Activated CD8-positive, alpha-beta memory T cell treated with anti-CD3 and anti-CD28 coated beads, Interleukin-2, amount 50 U/mL, for 24 hours (primary cell): Measurements from ENCODE around the gene CILP2.

ENCODE experiments used
- DNase-seq: peaks from one replicate; pipeline ENCODE4 v3.0.0-alpha.2; 2020; ENCODE audit errors: extremely low read depth

Gene CILP2

GRCh38 chr19:19529783-19530422 lies 8.2 kb upstream of the CILP2 start:
- no peak for DNase-seq

- DNase-seq: no peak
These were observed 7.7 kb upstream of the CILP2 start for GRCh38 chr19:19530423-19530804.

GRCh38 chr19:19530889-19531288 lies 7.2 kb upstream of the CILP2 start:
- DNase-seq: no peak

GRCh38 chr19:19531951-19532805 lies 5.9 kb upstream of the CILP2 start:
- peak; percentile 53 for DNase-seq

GRCh38 chr19:19532806-19533701 lies 5.0 kb upstream of the CILP2 start:
- DNase-seq: no peak

GRCh38 chr19:19533841-19534240 lies 4.2 kb upstream of the CILP2 start:
- no peak for DNase-seq

- DNase-seq: no peak
These were observed 3.4 kb upstream of the CILP2 start for GRCh38 chr19:19534556-19535265.

GRCh38 chr19:19535311-19536191 lies 2.5 kb upstream of the CILP2 start:
- no peak for DNase-seq

- DNase-seq: no peak
These were observed 703 bp upstream of the CILP2 start for GRCh38 chr19:19537075-19538048.

GRCh38 chr19:19538785-19539166 lies 711 bp downstream of the CILP2 start:
- no peak for DNase-seq

- no peak for DNase-seq
These were observed 1.6 kb downstream of the CILP2 start for GRCh38 chr19:19539698-19540063.

- peak; percentile 33 for DNase-seq
These were observed 2.1 kb downstream of the CILP2 start for GRCh38 chr19:19540064-19540714.

GRCh38 chr19:19540715-19541515 lies 2.9 kb downstream of the CILP2 start:
- peak; percentile 27 for DNase-seq

GRCh38 chr19:19541616-19542015 lies 3.6 kb downstream of the CILP2 start:
- DNase-seq: no peak

- no peak for DNase-seq
These were observed 4.4 kb downstream of the CILP2 start for GRCh38 chr19:19542507-19542906.

GRCh38 chr19:19543101-19543500 lies 5.0 kb downstream of the CILP2 start:
- no peak for DNase-seq

GRCh38 chr19:19543640-19544039 lies 5.6 kb downstream of the CILP2 start:
- DNase-seq: no peak

GRCh38 chr19:19544257-19544953 lies 6.3 kb downstream of the CILP2 start:
- no peak for DNase-seq
